DMS 273 (cell line): ENCODE measurements around the gene CLTCL1.

Source experiments
- DNase-seq: peaks from one replicate; lab custom pipeline; 2025; ENCODE audit not compliant: unreplicated experiment; lab: John Stamatoyannopoulos, UW

CLTCL1 gene

GRCh38 chr22:19196841-19197612, 94.5 kb downstream of the CLTCL1 start:
- DNase-seq: no peak

- no peak for DNase-seq
These were observed 95.5 kb downstream of the CLTCL1 start for GRCh38 chr22:19195796-19196731.

- no peak for DNase-seq
These were observed 96.6 kb downstream of the CLTCL1 start for GRCh38 chr22:19194766-19195536.

- DNase-seq: no peak
These were observed 97.6 kb downstream of the CLTCL1 start for GRCh38 chr22:19193879-19194278.

- DNase-seq: no peak
These were observed 103.6 kb downstream of the CLTCL1 start for GRCh38 chr22:19187716-19188563.

DNA sequence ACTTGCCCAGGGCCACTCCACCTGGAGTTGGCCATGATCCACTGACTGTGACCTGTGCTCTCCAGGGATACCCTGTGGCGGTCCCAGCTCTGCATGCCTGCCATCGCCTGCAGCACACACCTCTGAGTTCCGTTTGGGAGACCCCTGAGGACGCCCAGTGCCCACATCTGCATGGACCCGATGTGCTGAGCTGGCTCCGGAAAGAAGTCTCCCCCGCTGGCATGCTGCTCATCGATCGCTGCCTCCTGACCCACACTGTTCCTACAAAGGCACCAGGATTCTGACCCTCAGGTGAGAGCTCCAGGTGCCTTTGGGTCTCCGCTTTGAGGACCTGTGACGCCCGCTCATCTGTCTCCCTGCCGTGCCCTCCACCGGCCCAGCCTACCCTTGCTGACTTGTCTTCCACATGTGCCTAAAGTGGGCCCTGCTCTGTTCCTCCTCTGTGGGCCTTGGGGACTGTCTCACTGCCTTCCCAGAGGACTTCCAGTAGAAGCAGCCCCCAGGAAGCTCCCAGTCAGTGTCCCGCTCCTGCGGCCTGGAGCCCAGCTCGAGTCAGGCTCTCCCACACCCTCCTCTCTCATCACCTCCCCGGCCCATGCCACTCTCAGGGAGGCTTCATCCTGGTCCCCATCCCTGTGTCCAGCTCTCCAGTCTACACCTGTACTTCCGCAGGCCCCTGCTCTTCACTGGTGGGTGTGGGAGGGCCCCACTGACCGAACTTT, 107.1 kb downstream of the CLTCL1 start:
- no peak for DNase-seq

GRCh38 chr22:19183216-19183615, 108.3 kb downstream of the CLTCL1 start:
- no peak for DNase-seq

GRCh38 chr22:19182472-19183157, 108.9 kb downstream of the CLTCL1 start:
- DNase-seq: no peak

DNA sequence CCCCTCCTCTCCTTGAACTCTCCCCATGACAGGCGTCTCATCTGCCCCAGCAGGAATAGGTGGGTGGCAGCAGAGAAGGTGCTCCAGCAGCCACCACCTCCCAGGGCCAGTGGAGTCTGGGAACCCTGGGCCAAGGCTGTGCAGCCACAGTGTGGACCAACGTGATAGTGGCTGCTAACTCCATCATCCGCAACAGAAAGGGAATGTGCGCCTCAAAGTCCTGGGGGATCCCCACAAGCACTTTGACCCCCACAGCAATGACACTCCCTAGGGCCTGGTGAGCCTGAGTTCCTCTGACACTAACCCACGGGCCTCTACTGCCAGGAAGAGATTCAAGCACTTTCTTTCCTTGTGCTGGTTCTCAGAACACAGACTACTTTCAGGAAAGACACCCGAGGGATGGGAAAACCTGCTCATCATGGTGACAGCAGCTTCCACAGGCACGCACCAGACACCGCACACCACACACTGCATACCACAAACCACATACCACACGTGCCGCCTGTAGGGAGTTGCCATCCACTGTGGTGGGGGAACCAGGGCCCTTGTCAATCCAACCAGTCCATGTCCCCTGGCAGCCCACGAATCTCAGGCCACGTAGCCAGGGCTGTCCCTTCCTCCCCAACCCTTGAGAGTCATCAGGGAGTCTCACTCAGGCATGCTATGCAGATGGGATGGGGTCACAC, 109.6 kb downstream of the CLTCL1 start:
- no peak for DNase-seq

- DNase-seq: no peak
These were observed 110.6 kb downstream of the CLTCL1 start for GRCh38 chr22:19180740-19181410.

GRCh38 chr22:19180234-19180633, 111.3 kb downstream of the CLTCL1 start:
- DNase-seq: no peak

DNA sequence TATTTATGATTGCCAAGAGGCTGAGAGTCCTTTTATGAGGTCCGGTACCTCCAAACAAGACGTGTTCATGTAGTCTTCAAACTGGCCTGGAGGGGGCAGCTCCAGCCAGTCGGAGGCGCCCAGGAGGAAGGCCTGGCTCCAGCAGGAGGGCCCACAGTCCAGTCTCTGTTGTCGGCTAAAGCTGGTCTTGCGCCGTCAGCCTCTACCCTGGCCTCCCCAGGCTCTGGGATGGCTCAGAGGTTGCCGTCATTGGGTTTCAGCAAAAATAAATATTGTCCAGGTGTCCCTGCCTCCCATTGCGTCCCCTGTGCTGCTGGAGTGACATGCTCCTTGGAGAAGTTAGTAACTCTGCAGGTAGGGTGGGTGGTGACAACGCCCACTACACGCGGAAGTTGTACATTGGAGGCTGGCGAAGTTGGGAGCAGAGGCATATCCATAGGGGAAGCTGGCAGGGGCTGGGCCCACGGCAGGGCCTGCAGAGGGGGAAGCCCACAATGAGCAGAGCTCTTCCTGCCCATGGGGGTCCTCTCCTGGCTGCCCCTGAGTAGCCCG, 111.9 kb downstream of the CLTCL1 start:
- DNase-seq: peak; percentile 81

GRCh38 chr22:19178657-19179496, 112.6 kb downstream of the CLTCL1 start, which contains the start of gene SLC25A1:
SLC25A1 (minus strand) TSS chr22:19178736; CDS start chr22:19178673, 63 bp downstream.
- peak; percentile 89 for DNase-seq

DNA sequence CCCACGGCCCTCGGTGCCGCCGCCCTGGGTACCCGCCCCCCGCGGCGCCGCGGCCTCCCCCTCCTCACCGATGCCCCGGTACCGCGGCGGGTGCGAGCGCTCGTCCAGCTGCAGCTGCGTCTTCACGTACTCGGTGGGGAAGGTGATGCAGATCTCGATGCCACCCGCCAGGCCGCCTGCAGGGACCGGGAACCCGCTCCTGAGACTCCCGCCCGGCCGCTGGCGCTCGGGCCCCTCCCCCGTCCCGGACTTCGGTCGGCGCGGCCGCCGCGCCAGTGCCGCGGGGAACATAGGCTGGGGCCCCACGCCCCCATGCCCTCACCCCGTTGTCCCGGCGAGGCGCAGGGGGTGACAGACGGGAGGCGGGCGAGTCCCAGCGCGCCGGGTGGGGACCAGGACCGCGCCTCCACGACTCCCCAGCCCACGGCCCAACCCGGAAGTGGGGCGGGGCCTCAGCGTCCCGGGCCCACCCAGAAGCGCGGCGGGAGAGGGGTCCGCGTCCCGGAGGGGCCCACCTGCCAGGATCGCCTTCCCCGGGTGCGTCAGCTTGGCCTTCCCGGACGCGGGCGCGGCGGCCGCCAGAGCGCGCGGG, 113.4 kb downstream of the CLTCL1 start:
- peak; percentile 83 for DNase-seq

GRCh38 chr22:19177164-19178064, 114.1 kb downstream of the CLTCL1 start:
- DNase-seq: peak; percentile 61
